ENCODE measurements around the gene MICB.
"Not testable (repeated sequence)": the region's sequence is repeated elsewhere in the genome, so short reads cannot be mapped to it uniquely, and the experiment has no call there.

The MICB gene

DNA sequence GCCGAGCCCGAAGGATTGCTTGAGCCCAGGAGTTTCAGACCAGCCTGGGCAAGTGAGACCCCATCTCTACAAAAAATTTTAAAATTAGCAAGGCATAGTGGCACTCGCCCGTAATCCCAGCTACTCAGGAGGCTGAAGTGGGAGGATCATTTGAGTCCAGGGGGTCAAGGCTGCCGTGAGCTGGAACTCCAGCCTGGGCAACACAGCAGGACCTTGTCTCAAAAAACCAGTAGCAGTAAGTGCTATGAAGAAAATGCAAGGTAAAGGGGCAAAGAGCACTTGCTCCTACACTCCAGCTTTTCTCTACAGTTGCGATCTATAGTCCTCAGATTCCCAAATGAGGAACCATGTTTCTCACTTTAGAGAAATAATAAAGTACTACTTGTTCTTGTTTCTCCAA is 45.7 kb downstream of the MICB start:
- DNase-seq = no peak

DNA sequence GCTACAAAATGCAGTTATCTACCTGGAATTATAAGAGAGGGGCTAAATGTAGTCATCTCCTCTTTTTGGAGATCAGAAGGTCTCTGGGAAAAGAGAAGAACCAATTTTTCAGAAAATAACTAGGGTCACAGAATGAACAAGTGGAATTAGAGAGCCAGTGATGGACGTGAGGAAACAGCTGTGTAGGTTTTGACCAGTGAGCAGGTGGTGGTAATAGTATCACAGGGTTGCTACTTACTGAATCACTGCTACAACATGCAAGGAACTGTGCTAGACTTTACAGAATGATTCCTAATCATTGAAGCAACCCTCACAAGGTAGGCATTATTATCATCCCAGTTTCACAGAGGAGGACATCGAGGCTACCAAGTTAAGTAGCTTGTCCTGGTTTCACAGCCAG is 46.7 kb downstream of the MICB start:
- DNase-seq = no peak

DNA sequence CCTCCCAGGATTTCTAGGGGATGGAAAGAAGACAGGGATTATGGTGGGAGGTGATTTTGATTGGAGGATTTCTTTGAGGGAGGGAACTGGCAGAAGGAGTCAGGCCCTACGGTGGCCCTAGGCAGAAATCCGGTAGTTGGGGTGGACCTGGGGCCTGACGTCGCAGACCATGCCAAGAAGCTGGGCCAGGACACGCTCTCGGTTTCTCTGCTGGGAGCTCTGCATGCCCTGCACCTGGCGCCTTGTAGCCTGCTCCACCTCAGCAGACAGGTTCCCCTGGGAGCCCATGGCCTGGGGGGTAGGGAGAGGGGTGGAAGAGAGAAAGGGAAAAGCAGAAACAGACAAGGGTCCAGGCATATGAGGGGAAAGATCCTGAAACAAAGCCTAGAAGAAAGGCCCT is 47.3 kb downstream of the MICB start:
- DNase-seq = no peak

DNA sequence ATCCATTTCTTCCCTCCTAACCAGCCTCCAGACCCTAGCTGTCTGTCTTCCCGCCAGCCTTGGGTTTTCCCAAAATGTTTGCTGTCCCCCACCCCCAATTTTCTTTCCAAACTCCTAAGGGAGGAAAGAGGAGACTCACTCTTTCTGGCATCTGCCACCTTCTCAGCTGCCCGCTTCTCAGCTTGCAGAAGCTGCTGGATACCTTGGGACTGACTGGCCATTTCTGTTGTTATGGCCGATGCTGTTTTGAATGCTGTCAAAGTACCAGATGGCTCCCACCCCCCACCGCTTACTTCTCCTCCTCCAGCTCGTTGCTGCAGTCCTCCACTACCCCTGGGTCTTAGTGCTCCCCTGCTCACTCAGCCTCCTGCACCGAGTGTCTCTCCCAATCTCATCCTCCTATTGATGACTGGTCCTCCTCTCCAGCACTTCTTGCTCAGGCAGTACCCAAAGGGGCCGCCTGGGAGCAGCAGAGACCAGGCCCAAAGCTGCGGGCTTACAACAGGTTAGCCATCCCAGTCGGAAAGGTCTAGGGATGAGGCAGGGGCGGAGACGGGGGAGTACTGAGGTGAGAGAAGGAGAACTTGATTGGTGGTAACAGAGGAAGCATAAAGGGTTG is 48.5 kb downstream of the MICB start, which contains the start of gene ATP6V1G2:
Gene ATP6V1G2, minus strand, starts transcription at position 270 of the 619 bp plus-strand sequence. Its CDS starts 49 bp downstream, at position 221.
- DNase-seq = peak; percentile 80

DNA sequence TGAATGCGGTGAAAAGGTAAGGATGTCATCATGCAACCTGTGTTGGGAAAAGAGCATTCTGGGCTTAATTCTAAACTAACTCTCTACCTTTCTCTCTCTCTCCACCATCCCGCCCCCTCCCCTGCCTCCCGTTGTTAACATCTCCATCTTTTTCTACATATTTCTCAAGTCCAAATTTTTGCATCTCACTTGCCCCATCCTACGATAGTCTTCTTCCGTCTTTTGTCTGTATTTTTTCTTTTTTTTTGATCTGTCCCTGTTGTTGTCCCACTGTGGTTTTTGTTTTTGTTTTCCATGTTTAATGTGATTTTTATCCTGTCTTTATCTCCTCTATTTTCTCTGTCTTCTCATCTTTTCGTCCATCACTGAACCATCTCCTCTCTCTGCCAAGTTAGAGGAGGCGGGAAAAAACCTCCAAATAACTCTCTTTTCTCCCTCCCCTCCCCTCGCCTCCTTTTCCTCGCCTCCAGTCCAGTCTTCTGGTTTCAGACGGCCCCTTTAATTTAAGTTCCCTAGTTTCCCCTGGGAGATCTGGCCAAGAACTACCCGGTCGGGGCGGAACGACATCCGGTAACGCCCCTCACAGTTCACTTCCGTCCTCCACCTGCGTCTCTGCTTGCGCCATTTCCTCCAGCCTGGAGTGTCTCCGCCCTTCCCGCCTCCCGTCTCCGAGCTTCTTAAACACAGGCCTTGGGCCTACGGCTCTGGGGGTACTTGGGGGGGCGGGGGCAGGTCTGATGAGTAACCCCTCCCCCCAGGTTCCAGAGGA is 49.2 kb downstream of the MICB start, which contains the start of gene NFKBIL1:
Gene NFKBIL1, plus strand, starts transcription at position 651 of the 769 bp plus-strand sequence. Its CDS starts 87 bp downstream, at position 738.
- peak; percentile 87 for DNase-seq

DNA sequence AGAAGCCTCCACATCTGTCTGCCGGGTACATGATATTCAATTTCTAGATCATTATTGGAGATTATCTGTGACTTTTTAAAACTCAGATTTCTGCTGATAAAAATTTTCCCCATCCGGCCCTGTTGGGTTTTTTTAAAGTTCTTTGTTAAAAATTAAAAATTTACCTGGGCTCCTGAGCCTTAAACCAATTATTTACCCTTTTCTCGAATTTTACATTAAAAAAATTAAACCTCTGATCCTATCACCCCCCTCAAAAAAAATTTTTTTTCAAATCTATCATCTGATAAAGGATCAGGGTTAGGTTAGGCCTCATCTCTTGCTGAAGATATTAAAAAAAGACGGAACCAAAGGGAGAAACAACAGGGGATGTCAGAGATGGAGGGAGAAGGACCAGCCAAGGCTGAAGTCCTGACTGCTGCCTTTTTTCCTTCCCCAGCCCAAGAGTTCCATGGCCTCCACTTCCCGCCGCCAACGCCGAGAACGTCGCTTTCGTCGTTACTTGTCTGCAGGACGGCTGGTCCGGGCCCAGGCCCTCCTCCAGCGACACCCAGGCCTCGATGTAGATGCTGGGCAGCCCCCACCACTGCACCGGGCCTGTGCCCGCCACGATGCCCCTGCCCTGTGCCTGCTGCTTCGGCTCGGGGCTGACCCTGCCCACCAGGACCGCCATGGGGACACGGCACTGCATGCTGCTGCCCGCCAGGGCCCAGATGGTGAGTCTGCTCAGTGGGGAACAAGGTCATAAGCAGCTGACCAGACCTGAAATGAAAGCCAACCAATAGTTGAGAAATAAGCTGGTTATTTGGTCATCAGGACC is 50.0 kb downstream of the MICB start:
- no peak for DNase-seq

DNA sequence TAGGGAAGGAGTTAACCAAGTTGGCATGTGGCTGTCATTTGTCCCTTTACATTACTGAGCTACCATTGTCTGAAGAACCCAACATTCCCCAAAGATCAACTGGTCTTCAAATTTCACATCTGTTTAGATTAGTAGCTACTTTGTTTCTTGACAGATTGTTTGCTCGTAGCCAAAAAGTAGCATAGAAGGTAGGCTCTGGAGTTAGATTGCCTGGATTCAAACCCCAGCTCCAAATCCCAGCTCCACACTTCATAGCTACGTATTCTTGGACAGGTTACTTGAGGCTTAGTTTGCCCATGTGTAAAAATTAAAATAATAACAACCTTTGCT is 50.6 kb downstream of the MICB start:
- no peak for DNase-seq

DNA sequence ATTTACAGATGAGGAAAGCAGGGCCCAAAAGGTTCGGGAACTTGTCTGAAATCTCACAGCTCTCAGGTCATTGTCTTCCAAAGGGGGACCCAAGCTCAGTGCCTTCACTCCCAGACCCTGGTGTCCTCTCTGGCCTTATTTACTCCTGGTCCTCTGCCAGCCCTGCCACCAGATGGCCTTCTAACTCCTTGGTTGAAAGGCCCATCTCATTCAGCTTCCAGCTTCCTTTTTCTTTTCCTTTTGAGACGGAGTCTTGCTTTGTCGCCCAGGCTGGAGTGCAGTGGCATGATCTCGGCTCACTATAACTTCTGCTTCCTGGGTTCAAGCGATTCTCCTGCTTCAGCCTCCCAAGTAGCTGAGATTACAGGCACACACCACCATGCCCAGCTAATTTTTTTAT is 53.4 kb downstream of the MICB start:
- DNase-seq = not testable (repeated sequence)

DNA sequence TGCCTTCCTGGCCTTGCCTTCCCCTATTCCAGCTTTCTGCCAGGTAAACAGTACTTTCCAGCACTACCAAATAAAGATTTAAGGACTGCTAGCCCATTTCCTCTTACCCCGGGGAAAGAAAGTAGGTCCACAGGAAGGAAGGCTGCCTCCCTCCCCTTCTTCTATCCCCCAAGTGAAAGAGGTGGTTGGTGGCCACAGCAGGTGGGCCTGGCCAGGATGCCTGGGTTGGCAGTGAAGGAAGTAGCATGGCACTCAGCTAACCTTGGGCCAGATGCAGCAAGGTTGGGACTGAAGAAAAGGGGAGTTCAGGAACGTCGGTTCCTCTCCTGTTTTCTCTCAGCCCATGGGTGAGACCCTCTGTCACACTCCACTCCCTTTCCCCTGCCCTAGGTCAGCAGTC is 58.4 kb downstream of the MICB start:
- DNase-seq = no peak

DNA sequence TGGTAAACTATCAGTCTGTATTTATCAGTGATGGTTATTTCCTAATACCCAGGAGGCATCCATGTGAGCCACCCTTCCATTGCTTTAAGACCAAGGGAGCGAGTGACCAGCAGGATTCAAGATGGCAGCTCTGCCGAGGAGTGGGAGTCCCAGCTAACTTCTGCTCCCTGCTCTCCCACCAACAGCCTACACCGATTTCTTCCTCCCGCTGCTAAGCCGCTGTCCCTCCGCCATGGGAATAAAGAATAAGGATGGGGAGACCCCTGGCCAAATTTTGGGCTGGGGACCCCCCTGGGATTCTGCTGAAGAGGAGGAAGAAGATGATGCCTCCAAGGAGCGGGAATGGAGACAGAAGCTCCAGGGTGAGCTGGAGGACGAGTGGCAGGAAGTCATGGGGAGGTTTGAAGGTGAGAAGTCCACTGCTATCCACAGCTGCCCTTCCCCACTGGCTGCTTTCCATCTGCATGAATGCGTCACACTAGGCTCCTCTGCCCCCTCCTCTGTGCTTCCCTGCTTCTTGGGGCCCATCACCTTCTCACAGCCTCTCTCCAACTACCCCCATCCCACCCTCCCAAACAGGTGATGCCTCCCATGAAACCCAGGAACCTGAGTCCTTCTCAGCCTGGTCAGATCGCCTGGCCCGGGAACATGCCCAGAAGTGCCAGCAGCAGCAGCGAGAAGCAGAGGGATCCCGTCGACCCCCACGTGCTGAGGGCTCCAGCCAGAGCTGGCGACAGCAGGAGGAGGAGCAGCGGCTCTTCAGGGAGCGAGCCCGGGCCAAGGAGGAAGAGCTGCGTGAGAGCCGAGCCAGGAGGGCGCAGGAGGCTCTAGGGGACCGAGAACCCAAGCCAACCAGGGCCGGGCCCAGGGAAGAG is 59.7 kb downstream of the MICB start:
- no peak for DNase-seq

DNA sequence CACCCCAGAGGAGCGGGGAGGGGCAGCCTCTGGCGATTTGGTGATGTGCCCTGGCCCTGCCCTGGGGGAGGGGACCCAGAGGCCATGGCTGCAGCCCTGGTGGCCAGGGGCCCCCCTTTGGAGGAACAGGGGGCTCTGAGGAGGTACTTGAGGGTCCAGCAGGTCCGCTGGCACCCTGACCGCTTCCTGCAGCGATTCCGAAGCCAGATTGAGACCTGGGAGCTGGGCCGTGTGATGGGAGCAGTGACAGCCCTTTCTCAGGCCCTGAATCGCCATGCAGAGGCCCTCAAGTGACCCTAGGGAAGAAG is 60.3 kb downstream of the MICB start:
- DNase-seq = no peak

DNA sequence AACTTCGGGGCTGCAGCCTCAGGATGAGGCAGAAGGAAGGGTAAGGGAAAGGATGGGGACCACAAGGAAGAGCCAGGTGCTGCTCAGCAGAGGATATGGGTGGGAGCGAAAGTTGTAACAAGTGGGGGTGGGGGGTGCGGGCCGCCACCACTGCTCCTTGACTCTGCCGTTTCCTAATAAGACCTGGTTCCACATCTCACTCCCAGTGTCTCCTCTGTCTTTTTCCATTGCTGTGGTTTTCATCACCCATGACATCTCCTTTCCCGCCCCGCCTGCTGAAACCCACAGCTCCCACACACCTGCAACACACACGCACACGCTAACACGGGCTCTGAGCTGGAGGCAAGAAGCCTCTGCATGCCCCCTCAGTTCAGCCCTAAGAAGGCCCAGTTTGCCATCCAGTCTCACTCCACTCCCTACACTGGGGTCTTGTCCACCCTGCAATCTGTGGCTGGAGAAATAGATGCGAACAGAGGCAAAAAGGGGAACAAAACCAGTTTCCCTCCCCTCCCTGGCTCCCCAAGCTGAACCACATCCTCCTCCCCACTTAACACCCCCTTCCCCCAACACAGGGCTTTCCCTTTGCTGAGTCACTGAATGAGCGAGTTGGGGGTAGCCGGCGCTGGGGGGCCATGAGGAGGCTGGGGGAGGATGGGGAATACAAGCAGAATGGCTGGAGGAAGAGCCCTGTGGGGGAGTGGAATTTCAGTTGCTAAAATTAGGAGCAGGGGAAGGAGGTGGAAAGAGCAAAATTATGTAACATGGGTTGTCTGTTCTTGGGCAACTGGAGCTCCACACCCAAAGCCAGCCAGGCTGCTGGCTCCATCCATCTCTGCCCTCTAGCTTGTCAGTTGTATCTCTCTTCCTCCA is 60.9 kb downstream of the MICB start:
- DNase-seq = no peak

DNA sequence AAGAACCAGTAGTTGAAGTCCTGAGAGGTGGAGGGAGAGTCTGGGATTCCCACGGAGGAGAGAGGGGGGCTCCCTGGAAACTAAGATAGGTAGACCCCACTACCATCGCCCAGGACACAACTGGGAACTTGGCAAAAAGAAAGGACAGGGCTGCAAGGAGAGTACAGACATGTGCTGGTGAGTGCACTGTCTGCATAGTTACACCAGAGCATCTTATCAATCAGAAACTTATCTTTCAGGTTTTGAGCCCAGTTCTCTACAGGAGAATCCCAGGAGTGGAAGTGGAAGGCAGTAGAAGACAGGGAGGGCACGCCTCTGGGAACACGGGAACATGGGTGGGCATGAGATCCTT is 61.6 kb downstream of the MICB start:
- DNase-seq = no peak

DNA sequence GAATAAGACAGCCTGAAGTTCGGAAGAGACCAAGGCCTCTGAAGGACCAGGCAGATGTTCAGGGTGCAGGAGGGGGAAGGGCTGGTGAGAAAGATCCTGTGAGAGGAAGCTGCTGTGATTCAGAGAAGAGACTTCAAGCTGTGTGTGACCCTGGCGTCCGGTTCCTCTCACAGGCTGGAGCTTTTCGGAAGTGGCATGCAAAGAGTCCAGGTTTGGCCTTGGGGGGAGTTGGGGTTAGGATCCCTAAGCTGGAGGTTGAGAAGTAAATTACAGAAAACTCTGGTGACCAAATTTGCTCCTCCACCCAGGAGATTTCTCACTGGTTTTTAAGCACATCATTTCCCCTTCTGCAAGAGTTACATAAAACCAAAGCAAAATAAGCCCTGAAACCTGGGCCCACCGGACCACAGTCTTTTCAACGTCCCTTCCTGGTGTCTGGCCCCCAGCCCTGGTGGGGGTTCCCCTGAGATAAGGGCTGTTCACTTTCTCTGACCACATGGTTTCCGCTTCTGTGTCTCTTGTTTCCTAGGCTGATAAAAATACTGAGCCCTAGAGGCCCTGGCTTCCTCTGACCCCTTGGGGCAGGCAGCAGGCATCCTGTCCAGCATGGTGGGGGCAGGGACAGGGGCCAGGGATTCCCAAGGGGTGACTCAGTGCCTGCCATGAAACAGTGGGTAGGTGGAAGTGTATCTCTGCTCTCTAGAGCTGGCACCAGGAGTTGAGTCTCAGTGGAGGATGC is 62.2 kb downstream of the MICB start:
- DNase-seq = no peak

DNA sequence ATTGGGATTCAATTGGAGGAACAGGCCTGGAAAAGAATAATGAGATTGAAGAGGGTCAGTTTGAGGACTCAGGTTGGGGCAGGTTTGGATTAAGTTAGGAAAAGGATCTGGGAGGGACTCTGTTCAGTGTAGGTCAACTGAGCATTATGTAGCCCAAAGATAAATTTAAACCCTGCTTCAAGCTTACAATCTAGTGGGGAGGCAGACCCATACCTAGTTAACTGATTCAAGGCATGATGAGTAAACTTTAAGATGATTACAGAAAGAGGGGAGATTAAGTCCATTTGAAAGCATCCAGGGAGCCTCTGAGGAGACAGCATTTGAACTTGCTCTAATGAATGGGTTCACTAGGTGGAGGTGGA is 62.7 kb downstream of the MICB start:
- DNase-seq = no peak
